HG02938 (cell line): ENCODE data around the gene KBTBD4.
A peak's percentile ranks its signal among the peaks of the same experiment; 100 is the strongest.

Experiments
- ATAC-seq: cut with Tn5 transposase; IDR thresholded peaks from one replicate; pipeline ENCODE4 v1.9.1; 2021; ENCODE audit warnings: mild to moderate bottlenecking, moderate library complexity; ENCODE audit not compliant: unreplicated experiment

Gene KBTBD4

GRCh38 chr11:47578524-47579494, at the start of gene KBTBD4, which contains the start of gene NDUFS3:
KBTBD4 (minus strand) TSS chr11:47578970; CDS start chr11:47578951, 19 bp downstream.
NDUFS3 (plus strand) TSS chr11:47579074; CDS start chr11:47579092, 18 bp downstream.
- ATAC-seq: peak; percentile 91

GRCh38 chr11:47628026-47628425, 49.3 kb upstream of the KBTBD4 start:
- ATAC-seq: no peak

GRCh38 chr11:47626234-47626633, 47.5 kb upstream of the KBTBD4 start:
- ATAC-seq: no peak

GRCh38 chr11:47620836-47621378, 42.1 kb upstream of the KBTBD4 start:
- no peak for ATAC-seq

- ATAC-seq: no peak
These were observed 38.6 kb upstream of the KBTBD4 start for GRCh38 chr11:47617417-47617809.

GRCh38 chr11:47616726-47617416, 38.1 kb upstream of the KBTBD4 start:
- ATAC-seq: no peak

- no peak for ATAC-seq
These were observed 36.5 kb upstream of the KBTBD4 start for GRCh38 chr11:47615249-47615648.

- peak; percentile 78 for ATAC-seq
These were observed 32.6 kb upstream of the KBTBD4 start for GRCh38 chr11:47611348-47611794.

- ATAC-seq: no peak
These were observed 30.9 kb upstream of the KBTBD4 start for GRCh38 chr11:47609675-47610074.

- ATAC-seq: no peak
These were observed 28.6 kb upstream of the KBTBD4 start for GRCh38 chr11:47607380-47607779.

GRCh38 chr11:47606731-47607130, 28.0 kb upstream of the KBTBD4 start:
- ATAC-seq: no peak

GRCh38 chr11:47605921-47606320, 27.2 kb upstream of the KBTBD4 start:
- ATAC-seq: no peak

GRCh38 chr11:47603295-47603694, 24.5 kb upstream of the KBTBD4 start:
- ATAC-seq: no peak

GRCh38 chr11:47599902-47600301, 21.1 kb upstream of the KBTBD4 start:
- ATAC-seq: no peak

GRCh38 chr11:47595967-47596366, 17.2 kb upstream of the KBTBD4 start:
- no peak for ATAC-seq

- ATAC-seq: no peak
These were observed 16.3 kb upstream of the KBTBD4 start for GRCh38 chr11:47595029-47595428.

- ATAC-seq: no peak
These were observed 15.4 kb upstream of the KBTBD4 start, which contains the start of gene C1QTNF4 for GRCh38 chr11:47593934-47594855. C1QTNF4 (minus strand) TSS chr11:47594411; CDS start chr11:47590810, 3,601 bp downstream.

- ATAC-seq: no peak
These were observed 14.7 kb upstream of the KBTBD4 start for GRCh38 chr11:47593492-47593933.

GRCh38 chr11:47592970-47593369, 14.2 kb upstream of the KBTBD4 start:
- no peak for ATAC-seq

- no peak for ATAC-seq
These were observed 13.5 kb upstream of the KBTBD4 start for GRCh38 chr11:47592251-47592650.
